ENCODE data around the gene PHKA2. TPM values are rescaled to one million over a fixed set of nuclear protein-coding genes. Genes with fewer than 3 reads are reported as not detected.

The PHKA2 gene
- total RNA-seq, 1 donor from 2014 or later: 67.7 TPM

- peak; percentile 20 for DNase-seq (ENCODE audit: low spot score)
Observed at GRCh38 chrX:18973527-18974192, 10.3 kb downstream of the PHKA2 start.

- no peak for DNase-seq (ENCODE audit: low spot score)
Observed at GRCh38 chrX:18971506-18971905, 12.4 kb downstream of the PHKA2 start.

GRCh38 chrX:18970465-18970864 is 13.4 kb downstream of the PHKA2 start:
- no peak for DNase-seq (ENCODE audit: low spot score)

GRCh38 chrX:18966624-18967023 is 17.3 kb downstream of the PHKA2 start:
- DNase-seq (ENCODE audit: low spot score): no peak

GRCh38 chrX:18964901-18965300 is 19.0 kb downstream of the PHKA2 start:
- no peak for DNase-seq (ENCODE audit: low spot score)

- DNase-seq (ENCODE audit: low spot score): no peak
Observed at GRCh38 chrX:18964026-18964425, 19.9 kb downstream of the PHKA2 start.

DNA sequence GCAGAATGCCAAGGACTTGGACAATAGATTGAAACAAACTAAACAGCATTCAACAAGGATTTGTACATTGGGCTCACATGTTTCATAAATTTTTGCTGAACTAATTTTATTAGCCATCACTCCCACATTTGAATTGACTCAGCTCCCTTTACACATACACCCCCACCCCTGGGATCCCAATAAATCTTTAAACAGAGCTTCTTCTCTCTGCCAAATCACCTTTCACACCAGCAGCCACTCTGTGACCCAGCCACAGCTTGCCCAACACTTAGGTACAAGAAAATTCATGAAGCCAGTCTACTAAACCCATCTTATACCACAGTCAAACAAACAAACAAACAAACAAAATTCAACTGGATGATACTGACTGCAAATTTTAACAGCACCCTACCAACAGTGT is 21.6 kb downstream of the PHKA2 start:
- DNase-seq (ENCODE audit: low spot score): no peak

GRCh38 chrX:18961686-18962085 is 22.2 kb downstream of the PHKA2 start:
- DNase-seq (ENCODE audit: low spot score): no peak

GRCh38 chrX:18956303-18957032 is 27.4 kb downstream of the PHKA2 start:
- DNase-seq (ENCODE audit: low spot score): no peak

DNA sequence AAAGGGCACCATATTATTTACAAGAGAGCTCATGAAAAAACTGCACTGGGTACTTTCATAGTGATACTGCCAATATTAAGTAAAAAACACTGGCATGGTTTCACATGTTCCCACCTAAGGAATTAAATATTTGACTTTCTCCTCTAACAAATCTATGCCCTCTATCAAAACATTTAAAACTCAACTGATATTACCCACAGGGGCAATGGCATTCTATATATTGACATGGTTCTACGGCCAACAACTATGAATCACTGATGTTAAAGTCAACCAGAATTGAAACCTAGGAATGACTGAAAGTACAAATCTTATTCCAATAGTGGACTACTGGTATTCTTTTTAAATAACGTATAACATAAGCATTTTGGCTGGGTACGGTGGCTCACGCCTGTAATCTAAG is 28.2 kb downstream of the PHKA2 start:
- no peak for DNase-seq (ENCODE audit: low spot score)

DNA sequence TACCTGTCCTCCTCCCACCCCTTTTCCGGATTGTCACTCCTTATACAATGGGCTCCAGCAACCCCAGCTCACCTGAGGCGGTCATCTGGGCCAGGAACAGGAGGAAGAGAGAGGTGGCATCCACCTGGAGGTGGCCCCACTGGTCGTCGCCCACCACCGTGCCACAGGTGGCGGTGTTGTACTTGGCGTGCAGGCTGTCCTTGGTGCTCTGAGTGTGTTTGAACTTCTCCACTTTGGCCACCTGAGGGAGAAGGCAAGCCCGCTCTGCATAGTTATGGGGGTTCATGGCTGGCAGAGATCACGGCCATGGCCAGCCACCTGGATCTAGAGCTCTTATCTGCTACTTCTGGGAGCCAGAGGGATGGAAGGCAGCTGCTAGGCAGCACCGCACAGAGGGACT is 32.9 kb downstream of the PHKA2 start:
- no peak for DNase-seq (ENCODE audit: low spot score)

DNA sequence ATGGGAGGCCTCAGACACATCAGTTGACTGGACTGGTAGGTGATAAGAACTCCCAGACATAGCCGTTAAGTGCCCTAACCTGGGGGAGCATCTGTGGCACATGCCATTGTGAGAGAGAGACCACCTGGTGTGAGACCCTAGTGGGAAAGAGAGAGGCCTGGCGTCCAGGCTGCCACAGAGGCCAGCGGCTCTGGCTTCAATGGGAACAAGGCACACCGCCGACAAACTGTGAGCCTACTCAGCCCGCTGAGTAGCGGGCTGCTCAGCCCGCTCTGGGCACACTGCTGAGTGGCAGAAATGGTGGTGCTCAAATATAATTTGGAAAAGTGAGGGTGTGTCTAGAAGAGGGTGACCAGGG is 34.0 kb downstream of the PHKA2 start:
- no peak for DNase-seq (ENCODE audit: low spot score)

DNA sequence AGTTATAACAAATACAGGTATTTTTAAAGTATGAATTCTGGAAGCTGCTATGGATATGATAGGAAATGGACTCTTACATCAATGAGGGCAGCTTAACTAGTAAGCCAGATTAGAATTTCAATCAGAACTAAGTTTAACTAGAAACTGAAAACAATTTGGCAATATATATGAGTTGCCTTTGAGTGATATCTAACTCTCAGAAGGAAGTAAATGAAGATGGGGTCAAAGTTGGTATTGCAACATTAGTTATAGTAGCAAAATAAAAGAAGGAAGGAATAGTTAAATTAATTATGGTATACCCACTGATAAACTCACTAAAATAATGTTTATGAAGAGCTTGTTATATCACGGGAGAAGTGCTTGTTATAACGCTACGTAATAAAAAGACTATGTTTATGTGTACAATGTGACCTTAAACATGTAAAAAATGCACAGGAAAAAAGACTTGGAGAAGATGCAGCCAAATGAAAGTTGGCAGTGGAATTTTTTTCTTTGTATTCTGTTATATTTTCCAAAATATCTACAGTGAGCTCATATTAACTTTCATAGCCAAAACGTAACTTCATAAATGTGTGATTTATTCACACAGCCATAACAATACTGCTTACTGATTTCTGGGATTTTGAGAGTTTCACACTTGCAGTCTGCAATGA is 34.5 kb downstream of the PHKA2 start:
- DNase-seq (ENCODE audit: low spot score): no peak

GRCh38 chrX:18946611-18947010 is 37.3 kb downstream of the PHKA2 start:
- no peak for DNase-seq (ENCODE audit: low spot score)

DNA sequence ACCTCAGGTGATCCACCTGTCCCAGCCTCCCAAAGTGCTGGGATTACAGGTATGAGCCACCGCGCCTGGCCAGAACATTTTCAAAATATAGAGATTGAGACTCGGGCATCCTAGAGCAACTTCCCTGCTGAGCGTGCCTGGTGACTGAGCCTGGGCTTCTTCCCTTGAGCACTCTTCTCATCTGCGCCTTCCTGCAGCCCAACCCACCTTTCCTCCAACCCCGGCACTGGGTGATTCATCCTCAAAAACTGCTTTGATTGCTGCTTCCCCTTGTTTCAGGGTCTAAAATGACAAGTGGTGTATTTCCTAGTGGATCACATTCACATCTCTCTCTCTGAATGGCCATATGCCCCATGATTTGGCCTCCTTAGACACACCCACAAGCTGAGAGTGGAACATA is 37.8 kb downstream of the PHKA2 start:
- no peak for DNase-seq (ENCODE audit: low spot score)

DNA sequence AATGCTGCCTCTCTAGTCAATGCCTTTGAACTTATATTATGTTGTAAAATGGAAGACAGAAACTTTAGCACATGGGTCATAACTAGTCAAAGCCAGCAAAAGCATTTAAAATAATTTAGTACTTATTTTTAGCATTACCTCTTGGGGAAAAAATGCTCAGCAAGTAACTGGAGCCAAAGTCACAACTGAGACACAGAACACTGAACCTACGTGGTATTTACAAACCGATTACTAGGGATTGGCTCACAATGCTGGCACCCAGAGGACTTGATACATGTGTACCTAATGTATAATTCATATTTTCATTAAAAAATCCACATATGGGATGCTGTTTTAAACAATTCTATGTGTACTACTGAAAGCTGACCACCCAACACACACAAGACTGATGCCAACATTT is 38.4 kb downstream of the PHKA2 start:
- no peak for DNase-seq (ENCODE audit: low spot score)

- DNase-seq (ENCODE audit: low spot score): no peak
Observed at GRCh38 chrX:18944482-18944881, 39.4 kb downstream of the PHKA2 start.

GRCh38 chrX:18941896-18942295 is 42.0 kb downstream of the PHKA2 start:
- DNase-seq (ENCODE audit: low spot score): no peak

DNA sequence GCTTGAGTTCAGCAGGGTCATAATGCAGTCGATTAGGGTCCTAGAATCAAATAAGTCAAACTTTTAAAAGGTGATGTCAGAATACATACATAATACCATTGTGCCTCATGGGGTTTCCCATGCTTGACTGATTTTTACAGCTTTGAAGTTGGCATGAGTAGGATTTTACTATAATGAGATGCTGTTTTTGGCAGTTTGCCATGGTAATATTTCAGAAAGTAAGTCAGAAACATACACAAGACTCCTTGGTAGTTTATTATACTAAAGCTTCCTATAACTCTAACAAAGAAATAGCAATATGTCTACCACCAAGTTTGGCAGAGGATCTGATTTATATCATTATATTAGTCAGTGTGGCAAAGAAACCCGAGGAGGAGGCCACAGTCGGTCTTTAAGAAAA is 45.2 kb downstream of the PHKA2 start:
- no peak for DNase-seq (ENCODE audit: low spot score)

- no peak for DNase-seq (ENCODE audit: low spot score)
Observed at GRCh38 chrX:18937173-18937572, 46.7 kb downstream of the PHKA2 start.

- DNase-seq (ENCODE audit: low spot score): peak; percentile 26
Observed at GRCh38 chrX:18935893-18936292, 48.0 kb downstream of the PHKA2 start.

- DNase-seq (ENCODE audit: low spot score): no peak
Observed at GRCh38 chrX:18934708-18935107, 49.2 kb downstream of the PHKA2 start.

GRCh38 chrX:18933617-18934016 is 50.3 kb downstream of the PHKA2 start:
- no peak for DNase-seq (ENCODE audit: low spot score)
